NCI-H2227 (cell line): ENCODE data around the gene SH3BP5L.

Experiments used
- DNase-seq: peaks from one replicate; lab custom pipeline; 2025; ENCODE audit not compliant: unreplicated experiment; lab: John Stamatoyannopoulos, UW

The SH3BP5L gene

GRCh38 chr1:248825909-248826760 is at the start of gene SH3BP5L:
Gene SH3BP5L, minus strand, starts transcription at chr1:248825915. Its CDS starts 980 bp downstream, at chr1:248824935.
- peak; percentile 94 for DNase-seq

GRCh38 chr1:248873993-248874533 is 48.3 kb upstream of the SH3BP5L start:
- peak; percentile 93 for DNase-seq

GRCh38 chr1:248873409-248873992 is 47.8 kb upstream of the SH3BP5L start:
- peak; percentile 98 for DNase-seq

GRCh38 chr1:248872752-248873408 is 47.2 kb upstream of the SH3BP5L start:
- peak; percentile 71 for DNase-seq

- DNase-seq, result peak; percentile 11
Observed at GRCh38 chr1:248871837-248872401, 46.2 kb upstream of the SH3BP5L start.

GRCh38 chr1:248862998-248863881 is 37.5 kb upstream of the SH3BP5L start:
- peak; percentile 87 for DNase-seq

- DNase-seq, result no peak
Observed at GRCh38 chr1:248862695-248862997, 36.9 kb upstream of the SH3BP5L start.

GRCh38 chr1:248861616-248862015 is 35.9 kb upstream of the SH3BP5L start:
- DNase-seq, result no peak

GRCh38 chr1:248860007-248860406 is 34.3 kb upstream of the SH3BP5L start:
- no peak for DNase-seq

- DNase-seq, result peak; percentile 98
Observed at GRCh38 chr1:248858891-248859889, 33.5 kb upstream of the SH3BP5L start, which contains the start of gene ZNF692. Gene ZNF692, minus strand, starts transcription at chr1:248859085. Its CDS starts 776 bp downstream, at chr1:248858309.

GRCh38 chr1:248858096-248858890 is 32.6 kb upstream of the SH3BP5L start:
- peak; percentile 74 for DNase-seq

GRCh38 chr1:248857749-248858095 is 32.0 kb upstream of the SH3BP5L start:
- no peak for DNase-seq

- DNase-seq, result no peak
Observed at GRCh38 chr1:248857201-248857600, 31.5 kb upstream of the SH3BP5L start.

GRCh38 chr1:248856176-248856575 is 30.5 kb upstream of the SH3BP5L start:
- no peak for DNase-seq

- DNase-seq, result no peak
Observed at GRCh38 chr1:248855580-248855979, 29.9 kb upstream of the SH3BP5L start.

GRCh38 chr1:248853663-248854375 is 28.1 kb upstream of the SH3BP5L start:
- DNase-seq, result no peak

GRCh38 chr1:248852481-248853405 is 27.0 kb upstream of the SH3BP5L start:
- DNase-seq, result no peak
